D721Med (cell line): ENCODE data around the gene ARID3B.

ENCODE experiments used
- DNase-seq: peaks from one replicate; pipeline ENCODE4 v3.0.0; 2011; ENCODE audit warnings: low spot score; ENCODE audit not compliant: insufficient read length
- FAIRE-seq: peaks from 2 replicates; lab custom pipeline; 2011; peaks lifted over from hg19 to GRCh38; lab: Jason Lieb, UNC
- CTCF ChIP-seq: IDR thresholded peaks from 2 replicates; pipeline ENCODE4 v1.5.1; 2012; ENCODE audit warnings: mild to moderate bottlenecking, control low read depth; ENCODE audit not compliant: insufficient read depth; ENCODE audit errors: missing control alignments

Gene ARID3B

GRCh38 chr15:74584779-74585178 is 43.8 kb downstream of the ARID3B start:
- no peak for TF ChIP-seq CTCF
- FAIRE-seq (no peak), DNase-seq (no peak)

- no peak for DNase-seq
- no peak for FAIRE-seq
- TF ChIP-seq CTCF: no peak
Measured at GRCh38 chr15:74585191-74585590, 44.2 kb downstream of the ARID3B start.

- FAIRE-seq (no peak), DNase-seq (no peak)
- TF ChIP-seq CTCF: no peak
Measured at GRCh38 chr15:74585857-74586256, 44.8 kb downstream of the ARID3B start.

GRCh38 chr15:74589826-74590225 is 48.8 kb downstream of the ARID3B start:
- TF ChIP-seq CTCF: no peak
- no peak for DNase-seq
- FAIRE-seq: no peak

- DNase-seq (no peak), FAIRE-seq (no peak)
- no peak for TF ChIP-seq CTCF
Measured at GRCh38 chr15:74592222-74592621, 51.2 kb downstream of the ARID3B start.

GRCh38 chr15:74593122-74593521 is 52.1 kb downstream of the ARID3B start:
- no peak for FAIRE-seq
- no peak for DNase-seq
- no peak for TF ChIP-seq CTCF

GRCh38 chr15:74594455-74594854 is 53.4 kb downstream of the ARID3B start:
- TF ChIP-seq CTCF: no peak
- FAIRE-seq (no peak), DNase-seq (no peak)
